ENCODE results near the gene BRD3OS.

- TF ChIP-seq HOXA7 (CRISPR knock-in tag; IDR thresholded peaks at IDR 0.05) (no peak), ATF6 (CRISPR knock-in tag; conservative IDR thresholded peaks at IDR 0.05) (no peak), CTCF (CRISPR knock-in tag; IDR thresholded peaks at IDR 0.05) (no peak), JUN (CRISPR knock-in tag; IDR thresholded peaks at IDR 0.05) (no peak), ZNF530 (CRISPR knock-in tag; IDR thresholded peaks at IDR 0.05; ENCODE audit: low read depth) (no peak), JUNB (CRISPR knock-in tag; IDR thresholded peaks at IDR 0.05; ENCODE audit: borderline replicate concordance) (no peak)
These were observed 38.5 kb downstream of the BRD3OS start for GRCh38 chr9:134063571-134064450.
